Eye (tissue), 1 donor: Measurements from ENCODE around the gene VAV3.
A peak's percentile ranks its signal among the peaks of the same experiment; 100 is the strongest.

ENCODE experiments used
- DNase-seq: peaks from one replicate; pipeline ENCODE4 v3.0.0-alpha.2; 2015

VAV3 gene

GRCh38 chr1:107829036-107829770 is 135.8 kb downstream of the VAV3 start:
- no peak for DNase-seq

GRCh38 chr1:107824946-107825345 is 140.0 kb downstream of the VAV3 start:
- no peak for DNase-seq

GRCh38 chr1:107821340-107821739 is 143.6 kb downstream of the VAV3 start:
- no peak for DNase-seq

- DNase-seq = no peak
These were observed 144.2 kb downstream of the VAV3 start for GRCh38 chr1:107820801-107821200.

- no peak for DNase-seq
These were observed 147.0 kb downstream of the VAV3 start for GRCh38 chr1:107817935-107818334.

- no peak for DNase-seq
These were observed 147.8 kb downstream of the VAV3 start for GRCh38 chr1:107817206-107817605.

GRCh38 chr1:107810291-107810951 is 154.6 kb downstream of the VAV3 start:
- no peak for DNase-seq

- no peak for DNase-seq
These were observed 157.1 kb downstream of the VAV3 start for GRCh38 chr1:107807855-107808254.

- DNase-seq = no peak
These were observed 157.6 kb downstream of the VAV3 start for GRCh38 chr1:107807405-107807804.

GRCh38 chr1:107806902-107807301 is 158.1 kb downstream of the VAV3 start:
- DNase-seq = no peak

GRCh38 chr1:107804741-107805140 is 160.2 kb downstream of the VAV3 start:
- no peak for DNase-seq

- DNase-seq = no peak
These were observed 160.8 kb downstream of the VAV3 start for GRCh38 chr1:107804134-107804533.

GRCh38 chr1:107803579-107803978 is 161.4 kb downstream of the VAV3 start:
- DNase-seq = no peak

- no peak for DNase-seq
These were observed 162.3 kb downstream of the VAV3 start for GRCh38 chr1:107802654-107803053.

- DNase-seq = no peak
These were observed 169.0 kb downstream of the VAV3 start for GRCh38 chr1:107795994-107796393.

- no peak for DNase-seq
These were observed 169.5 kb downstream of the VAV3 start for GRCh38 chr1:107795441-107795840.

GRCh38 chr1:107794571-107794970 is 170.4 kb downstream of the VAV3 start:
- DNase-seq = peak; percentile 24

- DNase-seq = no peak
These were observed 171.0 kb downstream of the VAV3 start for GRCh38 chr1:107793896-107794453.

- no peak for DNase-seq
These were observed 173.6 kb downstream of the VAV3 start for GRCh38 chr1:107791348-107791747.

- DNase-seq = no peak
These were observed 175.0 kb downstream of the VAV3 start for GRCh38 chr1:107789817-107790524.

- no peak for DNase-seq
These were observed 176.5 kb downstream of the VAV3 start for GRCh38 chr1:107788206-107789202.

- no peak for DNase-seq
These were observed 177.7 kb downstream of the VAV3 start for GRCh38 chr1:107787299-107787698.
